ENCODE results near the gene MDGA2.

MDGA2 gene

GRCh38 chr14:47483449-47483848, 192.0 kb downstream of the MDGA2 start:
- DNase-seq, result no peak

- no peak for DNase-seq
Observed at GRCh38 chr14:47471075-47471474, 204.3 kb downstream of the MDGA2 start.

GRCh38 chr14:47466916-47467315, 208.5 kb downstream of the MDGA2 start:
- no peak for DNase-seq

GRCh38 chr14:47454025-47454424, 221.4 kb downstream of the MDGA2 start:
- DNase-seq, result no peak

- DNase-seq, result no peak
Observed at GRCh38 chr14:47447076-47447475, 228.3 kb downstream of the MDGA2 start.

GRCh38 chr14:47442211-47442610, 233.2 kb downstream of the MDGA2 start:
- no peak for DNase-seq

GRCh38 chr14:47439953-47440352, 235.5 kb downstream of the MDGA2 start:
- no peak for DNase-seq

- no peak for DNase-seq
Observed at GRCh38 chr14:47438650-47439140, 236.7 kb downstream of the MDGA2 start.

GRCh38 chr14:47435331-47435965, 240.0 kb downstream of the MDGA2 start:
- no peak for DNase-seq

GRCh38 chr14:47427629-47428028, 247.8 kb downstream of the MDGA2 start:
- DNase-seq, result no peak

GRCh38 chr14:47425302-47425701, 250.1 kb downstream of the MDGA2 start:
- DNase-seq, result no peak

- DNase-seq, result no peak
Observed at GRCh38 chr14:47422191-47422590, 253.2 kb downstream of the MDGA2 start.

GRCh38 chr14:47411523-47411922, 263.9 kb downstream of the MDGA2 start:
- no peak for DNase-seq

GRCh38 chr14:47392326-47392725, 283.1 kb downstream of the MDGA2 start:
- DNase-seq, result no peak

GRCh38 chr14:47390831-47391504, 284.4 kb downstream of the MDGA2 start:
- DNase-seq, result no peak

GRCh38 chr14:47389535-47389934, 285.9 kb downstream of the MDGA2 start:
- no peak for DNase-seq

GRCh38 chr14:47366006-47366405, 309.4 kb downstream of the MDGA2 start:
- no peak for DNase-seq

- no peak for DNase-seq
Observed at GRCh38 chr14:47365233-47365632, 310.2 kb downstream of the MDGA2 start.

- DNase-seq, result no peak
Observed at GRCh38 chr14:47353186-47353585, 322.2 kb downstream of the MDGA2 start.

- DNase-seq, result no peak
Observed at GRCh38 chr14:47346849-47347248, 328.6 kb downstream of the MDGA2 start.

- DNase-seq, result no peak
Observed at GRCh38 chr14:47345016-47345415, 330.4 kb downstream of the MDGA2 start.

- no peak for DNase-seq
Observed at GRCh38 chr14:47332939-47333338, 342.5 kb downstream of the MDGA2 start.

GRCh38 chr14:47332106-47332505, 343.3 kb downstream of the MDGA2 start:
- DNase-seq, result no peak

- DNase-seq, result no peak
Observed at GRCh38 chr14:47328376-47328775, 347.0 kb downstream of the MDGA2 start.

- no peak for DNase-seq
Observed at GRCh38 chr14:47327336-47327735, 348.1 kb downstream of the MDGA2 start.
